GM23338 (cell line): ENCODE data around the gene OFD1. TPM values are rescaled to one million over a fixed set of nuclear protein-coding genes. Genes with fewer than 3 reads are reported as not detected.

Experiments used
- ATAC-seq: fragments of 200-7000 bp; cut with Tn5 transposase; 3 replicates; pipeline ENCODE4 v1.9.1; 2020
- DNase-seq: peaks from one replicate; pipeline ENCODE4 v3.0.0-alpha.2; 2015; ENCODE audit warnings: low spot score
- H2AFZ ChIP-seq: fragments of 200-600 bp; sonication (generic); 2 replicates; pipeline ENCODE4 v1.8.0; 2016; ENCODE audit warnings: antibody characterized with exemption, mild to moderate bottlenecking, moderate library complexity
- H3F3A ChIP-seq: fragments of 200-600 bp; sonication (generic); replicated peaks from 2 replicates; pipeline ENCODE4 v1.8.0; 2017; ENCODE audit warnings: antibody characterized with exemption, mixed run types, low read depth
- H3K27ac ChIP-seq: fragments of 200-600 bp; sonication (generic); 2 replicates; pipeline ENCODE4 v1.6.1; 2016; ENCODE audit warnings: low read depth
- H3K27me3 ChIP-seq: fragments of 200-600 bp; sonication (generic); 2 replicates; pipeline ENCODE4 v1.8.0; 2016; ENCODE audit warnings: mild to moderate bottlenecking, mixed run types, moderate library complexity; ENCODE audit not compliant: insufficient read depth
- H3K36me3 ChIP-seq: fragments of 200-600 bp; sonication (generic); 2 replicates; pipeline ENCODE4 v1.8.0; 2016; ENCODE audit warnings: mild to moderate bottlenecking; ENCODE audit not compliant: insufficient read depth
- H3K4me1 ChIP-seq: fragments of 200-600 bp; sonication (generic); 2 replicates; pipeline ENCODE4 v1.8.0; 2016; ENCODE audit warnings: mild to moderate bottlenecking, moderate library complexity; ENCODE audit not compliant: insufficient read depth
- H3K4me2 ChIP-seq: fragments of 200-600 bp; sonication (generic); 2 replicates; pipeline ENCODE4 v1.7.1; 2017; ENCODE audit warnings: mixed run types
- H3K4me3 ChIP-seq: fragments of 200-600 bp; sonication (generic); 2 replicates; pipeline ENCODE4 v1.6.1; 2016; ENCODE audit warnings: mixed run types
- H3K79me2 ChIP-seq: fragments of 200-600 bp; sonication (generic); replicated peaks from 2 replicates; pipeline ENCODE4 v1.8.0; 2017; ENCODE audit warnings: mild to moderate bottlenecking; ENCODE audit not compliant: insufficient read depth
- H3K9me2 ChIP-seq: fragments of 200-600 bp; sonication (generic); 2 replicates; pipeline ENCODE4 v1.8.0; 2017; ENCODE audit not compliant: insufficient read depth
- H4K20me1 ChIP-seq: fragments of 200-600 bp; sonication (generic); replicated peaks from 2 replicates; pipeline ENCODE4 v1.8.0; 2017; ENCODE audit warnings: mild to moderate bottlenecking; ENCODE audit not compliant: insufficient read depth
- H3K27ac Mint-ChIP-seq: 2 replicates; pipeline ENCODE4 v1.8.0; 2020; ENCODE audit warnings: inconsistent platforms, mild to moderate bottlenecking, moderate library complexity, mixed read lengths
- H3K27me3 Mint-ChIP-seq: 3 replicates; pipeline ENCODE4 v1.8.0; 2022; ENCODE audit warnings: low read depth, mild to moderate bottlenecking, moderate library complexity, mixed read lengths, inconsistent platforms; ENCODE audit not compliant: insufficient read depth, poor library complexity
- H3K36me3 Mint-ChIP-seq: 3 replicates; pipeline ENCODE4 v1.8.0; 2021; ENCODE audit warnings: low read depth, mild to moderate bottlenecking, inconsistent platforms, moderate library complexity, mixed read lengths
- H3K4me1 Mint-ChIP-seq: 3 replicates; pipeline ENCODE4 v1.8.0; 2020; ENCODE audit warnings: mild to moderate bottlenecking, inconsistent platforms, mixed read lengths
- H3K4me3 Mint-ChIP-seq: 3 replicates; pipeline ENCODE4 v1.8.0; 2021; ENCODE audit warnings: moderate library complexity, mild to moderate bottlenecking, inconsistent platforms, mixed read lengths
- H3K9me3 Mint-ChIP-seq: 3 replicates; pipeline ENCODE4 v1.8.0; 2020; ENCODE audit warnings: moderate library complexity, mild to moderate bottlenecking, inconsistent platforms, mixed read lengths
- CREB1 ChIP-seq: fragments of 250-450 bp; sonication (Bioruptor Pico); IDR thresholded peaks from 2 replicates; pipeline ENCODE4 v1.5.0; 2020; ENCODE audit warnings: low read depth, mild to moderate bottlenecking, moderate library complexity
- EZH2 ChIP-seq: fragments of 200-600 bp; sonication (generic); IDR thresholded peaks from one replicate; pipeline ENCODE4 v1.8.0; 2017; ENCODE audit warnings: antibody characterized with exemption, mild to moderate bottlenecking, low read depth; ENCODE audit not compliant: unreplicated experiment
- EZH2phosphoT487 ChIP-seq: fragments of 200-600 bp; sonication (generic); IDR thresholded peaks from one replicate; pipeline ENCODE4 v1.8.1; 2018; ENCODE audit warnings: antibody characterized with exemption; ENCODE audit not compliant: unreplicated experiment
- STAT1 ChIP-seq: IDR thresholded peaks from one replicate; pipeline ENCODE4 v1.6.1; 2016; ENCODE audit warnings: antibody characterized with exemption; ENCODE audit not compliant: unreplicated experiment
- polyA plus RNA-seq: library from polyadenylated mRNA; unstranded; fragments of >200 nt; fragmentation: Nextera tagmentation; extraction: Ambion mirVana; gene quantifications from 2 replicates; pipeline ENCODE4 v1.2.1, GENCODE V29; 2016
- total RNA-seq: library from RNA; depleted of rRNA; stranded (reverse); fragments of >200 nt; shearing (Covaris generic); gene quantifications from 2 replicates; pipeline ENCODE4 v1.2.3, GENCODE V29; 2014
- TF ChIP-seq, protein P1 (sequence below): fragments of 250-450 bp; sonication (Bioruptor Pico); IDR thresholded peaks from 2 replicates; pipeline ENCODE4 v1.5.0; 2020; ENCODE audit warnings: mild to moderate bottlenecking, moderate library complexity
- TF ChIP-seq, protein P2 (sequence below): IDR thresholded peaks from one replicate; pipeline ENCODE4 v1.6.1; 2018; ENCODE audit warnings: antibody characterized with exemption; ENCODE audit not compliant: unreplicated experiment
- TF ChIP-seq, protein P3 (sequence below), 2 experiments: fragments of 200-600 bp in 1 of 2; sonication (generic) in 1 of 2; conservative IDR thresholded peaks; 2 replicates each; pipeline versions ENCODE4 v1.5.1 to v1.6.1; 2016 to 2017; ENCODE audit warnings: antibody characterized with exemption in 2 of 2, low read depth in 2 of 2, mild to moderate bottlenecking in 2 of 2, moderate library complexity in 1 of 2

OFD1 gene
- total and polyA plus RNA-seq, 2 experiments from 2014 or later = 21.2 to 55.0 TPM

DNA sequence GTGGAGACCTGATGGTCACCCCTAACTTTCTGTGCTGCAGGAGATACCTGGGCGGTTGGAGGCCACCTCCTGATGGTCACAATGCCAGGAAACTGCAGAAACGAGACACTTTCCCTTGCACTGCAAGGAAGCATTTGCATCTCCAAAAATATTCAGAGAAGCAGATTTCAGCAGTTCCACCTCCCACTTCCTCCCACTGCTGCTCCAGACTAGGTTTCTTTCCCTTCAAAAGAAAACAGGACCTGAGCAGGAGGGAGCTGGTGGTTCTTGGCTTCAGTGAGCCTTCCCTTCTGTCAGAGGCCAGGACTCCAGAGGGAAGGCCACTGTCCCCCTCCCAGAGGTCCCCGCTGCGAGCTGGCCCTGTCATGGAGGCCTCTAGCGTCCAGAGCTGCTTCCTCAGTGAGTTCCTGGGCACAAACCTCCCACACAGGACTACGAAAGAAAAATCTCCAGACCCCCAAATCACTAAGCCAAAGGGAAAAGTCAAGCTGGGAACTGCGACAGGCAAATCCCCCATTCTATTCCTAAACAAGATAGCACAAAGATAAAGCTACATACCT is 46.4 kb downstream of the OFD1 start (continued):
- TF ChIP-seq, protein P1, sequence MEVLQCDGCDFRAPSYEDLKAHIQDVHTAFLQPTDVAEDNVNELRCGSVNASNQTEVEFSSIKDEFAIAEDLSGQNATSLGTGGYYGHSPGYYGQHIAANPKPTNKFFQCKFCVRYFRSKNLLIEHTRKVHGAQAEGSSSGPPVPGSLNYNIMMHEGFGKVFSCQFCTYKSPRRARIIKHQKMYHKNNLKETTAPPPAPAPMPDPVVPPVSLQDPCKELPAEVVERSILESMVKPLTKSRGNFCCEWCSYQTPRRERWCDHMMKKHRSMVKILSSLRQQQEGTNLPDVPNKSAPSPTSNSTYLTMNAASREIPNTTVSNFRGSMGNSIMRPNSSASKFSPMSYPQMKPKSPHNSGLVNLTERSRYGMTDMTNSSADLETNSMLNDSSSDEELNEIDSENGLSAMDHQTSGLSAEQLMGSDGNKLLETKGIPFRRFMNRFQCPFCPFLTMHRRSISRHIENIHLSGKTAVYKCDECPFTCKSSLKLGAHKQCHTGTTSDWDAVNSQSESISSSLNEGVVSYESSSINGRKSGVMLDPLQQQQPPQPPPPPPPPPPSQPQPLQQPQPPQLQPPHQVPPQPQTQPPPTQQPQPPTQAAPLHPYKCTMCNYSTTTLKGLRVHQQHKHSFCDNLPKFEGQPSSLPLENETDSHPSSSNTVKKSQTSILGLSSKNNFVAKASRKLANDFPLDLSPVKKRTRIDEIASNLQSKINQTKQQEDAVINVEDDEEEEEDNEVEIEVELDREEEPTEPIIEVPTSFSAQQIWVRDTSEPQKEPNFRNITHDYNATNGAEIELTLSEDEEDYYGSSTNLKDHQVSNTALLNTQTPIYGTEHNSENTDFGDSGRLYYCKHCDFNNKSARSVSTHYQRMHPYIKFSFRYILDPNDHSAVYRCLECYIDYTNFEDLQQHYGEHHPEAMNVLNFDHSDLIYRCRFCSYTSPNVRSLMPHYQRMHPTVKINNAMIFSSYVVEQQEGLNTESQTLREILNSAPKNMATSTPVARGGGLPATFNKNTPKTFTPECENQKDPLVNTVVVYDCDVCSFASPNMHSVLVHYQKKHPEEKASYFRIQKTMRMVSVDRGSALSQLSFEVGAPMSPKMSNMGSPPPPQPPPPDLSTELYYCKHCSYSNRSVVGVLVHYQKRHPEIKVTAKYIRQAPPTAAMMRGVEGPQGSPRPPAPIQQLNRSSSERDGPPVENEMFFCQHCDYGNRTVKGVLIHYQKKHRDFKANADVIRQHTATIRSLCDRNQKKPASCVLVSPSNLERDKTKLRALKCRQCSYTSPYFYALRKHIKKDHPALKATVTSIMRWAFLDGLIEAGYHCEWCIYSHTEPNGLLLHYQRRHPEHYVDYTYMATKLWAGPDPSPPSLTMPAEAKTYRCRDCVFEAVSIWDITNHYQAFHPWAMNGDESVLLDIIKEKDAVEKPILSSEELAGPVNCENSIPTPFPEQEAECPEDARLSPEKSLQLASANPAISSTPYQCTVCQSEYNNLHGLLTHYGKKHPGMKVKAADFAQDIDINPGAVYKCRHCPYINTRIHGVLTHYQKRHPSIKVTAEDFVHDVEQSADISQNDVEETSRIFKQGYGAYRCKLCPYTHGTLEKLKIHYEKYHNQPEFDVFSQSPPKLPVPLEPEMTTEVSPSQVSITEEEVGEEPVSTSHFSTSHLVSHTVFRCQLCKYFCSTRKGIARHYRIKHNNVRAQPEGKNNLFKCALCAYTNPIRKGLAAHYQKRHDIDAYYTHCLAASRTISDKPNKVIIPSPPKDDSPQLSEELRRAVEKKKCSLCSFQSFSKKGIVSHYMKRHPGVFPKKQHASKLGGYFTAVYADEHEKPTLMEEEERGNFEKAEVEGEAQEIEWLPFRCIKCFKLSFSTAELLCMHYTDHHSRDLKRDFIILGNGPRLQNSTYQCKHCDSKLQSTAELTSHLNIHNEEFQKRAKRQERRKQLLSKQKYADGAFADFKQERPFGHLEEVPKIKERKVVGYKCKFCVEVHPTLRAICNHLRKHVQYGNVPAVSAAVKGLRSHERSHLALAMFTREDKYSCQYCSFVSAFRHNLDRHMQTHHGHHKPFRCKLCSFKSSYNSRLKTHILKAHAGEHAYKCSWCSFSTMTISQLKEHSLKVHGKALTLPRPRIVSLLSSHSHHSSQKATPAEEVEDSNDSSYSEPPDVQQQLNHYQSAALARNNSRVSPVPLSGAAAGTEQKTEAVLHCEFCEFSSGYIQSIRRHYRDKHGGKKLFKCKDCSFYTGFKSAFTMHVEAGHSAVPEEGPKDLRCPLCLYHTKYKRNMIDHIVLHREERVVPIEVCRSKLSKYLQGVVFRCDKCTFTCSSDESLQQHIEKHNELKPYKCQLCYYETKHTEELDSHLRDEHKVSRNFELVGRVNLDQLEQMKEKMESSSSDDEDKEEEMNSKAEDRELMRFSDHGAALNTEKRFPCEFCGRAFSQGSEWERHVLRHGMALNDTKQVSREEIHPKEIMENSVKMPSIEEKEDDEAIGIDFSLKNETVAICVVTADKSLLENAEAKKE (CRISPR knock-in tag) = no peak
- TF ChIP-seq EZH2phosphoT487 (no peak), EZH2 (no peak)

DNA sequence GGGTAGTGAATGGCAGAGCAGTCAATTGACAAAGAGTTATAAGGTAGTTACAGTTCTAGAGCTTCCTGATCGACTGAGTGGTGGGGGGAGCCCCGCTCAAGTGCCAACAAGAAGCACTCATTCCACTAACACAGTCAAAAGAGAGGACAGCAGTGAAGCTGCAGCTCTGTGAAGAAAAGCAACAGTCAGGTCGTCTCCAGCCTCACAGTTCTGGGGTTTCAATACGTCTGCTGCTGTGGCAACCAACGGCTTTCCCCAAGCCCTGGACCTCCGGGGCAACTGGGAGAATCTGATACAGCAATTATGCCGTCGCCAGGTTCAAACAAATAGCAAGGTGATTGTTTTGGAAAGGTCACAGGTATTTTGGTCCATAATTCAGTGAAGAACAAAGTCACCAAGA is 51.5 kb downstream of the OFD1 start:
- Histone ChIP-seq H2AFZ (no peak overlapping the region), H3K4me2 (no peak overlapping the region), H3K9me2 (no peaks in the 10 kb centered on the region), H3K4me1 (no peaks in the 10 kb centered on the region; the same call in 1 of the 2 replicates), H3K4me3 (no peak overlapping the region), H3K79me2 (peaks cover 7% of the 10 kb centered on the region; the same call in 1 of the 2 replicates), H3K27me3 (no peaks in the 10 kb centered on the region), H3K27ac (no peak overlapping the region), H3K36me3 (no peaks in the 10 kb centered on the region), H3F3A (no peaks in the 10 kb centered on the region), H4K20me1 (no peaks in the 10 kb centered on the region)
- Mint-ChIP-seq H3K4me1 (peaks cover 24% of the 10 kb centered on the region), H3K27me3 (peaks cover 3% of the 10 kb centered on the region), H3K36me3 (peaks cover 31% of the 10 kb centered on the region), H3K27ac (no peak overlapping the region), H3K4me3 (no peak overlapping the region), H3K9me3 (no peaks in the 10 kb centered on the region)
- TF ChIP-seq, protein P2, sequence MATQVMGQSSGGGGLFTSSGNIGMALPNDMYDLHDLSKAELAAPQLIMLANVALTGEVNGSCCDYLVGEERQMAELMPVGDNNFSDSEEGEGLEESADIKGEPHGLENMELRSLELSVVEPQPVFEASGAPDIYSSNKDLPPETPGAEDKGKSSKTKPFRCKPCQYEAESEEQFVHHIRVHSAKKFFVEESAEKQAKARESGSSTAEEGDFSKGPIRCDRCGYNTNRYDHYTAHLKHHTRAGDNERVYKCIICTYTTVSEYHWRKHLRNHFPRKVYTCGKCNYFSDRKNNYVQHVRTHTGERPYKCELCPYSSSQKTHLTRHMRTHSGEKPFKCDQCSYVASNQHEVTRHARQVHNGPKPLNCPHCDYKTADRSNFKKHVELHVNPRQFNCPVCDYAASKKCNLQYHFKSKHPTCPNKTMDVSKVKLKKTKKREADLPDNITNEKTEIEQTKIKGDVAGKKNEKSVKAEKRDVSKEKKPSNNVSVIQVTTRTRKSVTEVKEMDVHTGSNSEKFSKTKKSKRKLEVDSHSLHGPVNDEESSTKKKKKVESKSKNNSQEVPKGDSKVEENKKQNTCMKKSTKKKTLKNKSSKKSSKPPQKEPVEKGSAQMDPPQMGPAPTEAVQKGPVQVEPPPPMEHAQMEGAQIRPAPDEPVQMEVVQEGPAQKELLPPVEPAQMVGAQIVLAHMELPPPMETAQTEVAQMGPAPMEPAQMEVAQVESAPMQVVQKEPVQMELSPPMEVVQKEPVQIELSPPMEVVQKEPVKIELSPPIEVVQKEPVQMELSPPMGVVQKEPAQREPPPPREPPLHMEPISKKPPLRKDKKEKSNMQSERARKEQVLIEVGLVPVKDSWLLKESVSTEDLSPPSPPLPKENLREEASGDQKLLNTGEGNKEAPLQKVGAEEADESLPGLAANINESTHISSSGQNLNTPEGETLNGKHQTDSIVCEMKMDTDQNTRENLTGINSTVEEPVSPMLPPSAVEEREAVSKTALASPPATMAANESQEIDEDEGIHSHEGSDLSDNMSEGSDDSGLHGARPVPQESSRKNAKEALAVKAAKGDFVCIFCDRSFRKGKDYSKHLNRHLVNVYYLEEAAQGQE = no peak
- no peak for TF ChIP-seq CREB1 (CRISPR knock-in tag)
- TF ChIP-seq EZH2phosphoT487 = no peak
- no peak for TF ChIP-seq STAT1
- TF ChIP-seq, protein P3, sequence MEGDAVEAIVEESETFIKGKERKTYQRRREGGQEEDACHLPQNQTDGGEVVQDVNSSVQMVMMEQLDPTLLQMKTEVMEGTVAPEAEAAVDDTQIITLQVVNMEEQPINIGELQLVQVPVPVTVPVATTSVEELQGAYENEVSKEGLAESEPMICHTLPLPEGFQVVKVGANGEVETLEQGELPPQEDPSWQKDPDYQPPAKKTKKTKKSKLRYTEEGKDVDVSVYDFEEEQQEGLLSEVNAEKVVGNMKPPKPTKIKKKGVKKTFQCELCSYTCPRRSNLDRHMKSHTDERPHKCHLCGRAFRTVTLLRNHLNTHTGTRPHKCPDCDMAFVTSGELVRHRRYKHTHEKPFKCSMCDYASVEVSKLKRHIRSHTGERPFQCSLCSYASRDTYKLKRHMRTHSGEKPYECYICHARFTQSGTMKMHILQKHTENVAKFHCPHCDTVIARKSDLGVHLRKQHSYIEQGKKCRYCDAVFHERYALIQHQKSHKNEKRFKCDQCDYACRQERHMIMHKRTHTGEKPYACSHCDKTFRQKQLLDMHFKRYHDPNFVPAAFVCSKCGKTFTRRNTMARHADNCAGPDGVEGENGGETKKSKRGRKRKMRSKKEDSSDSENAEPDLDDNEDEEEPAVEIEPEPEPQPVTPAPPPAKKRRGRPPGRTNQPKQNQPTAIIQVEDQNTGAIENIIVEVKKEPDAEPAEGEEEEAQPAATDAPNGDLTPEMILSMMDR (conservative IDR thresholded peaks at IDR 0.05; ENCODE audit: low read depth in 2 of 2) = no peak
- DNase-seq = no peak
- ATAC-seq = no peak
